H1 (cell line): ENCODE data around the gene THOC6. TPM values are rescaled to one million over a fixed set of nuclear protein-coding genes. Genes with fewer than 3 reads are reported as not detected.

Experiments
- ASH2L ChIP-seq: fragments of 200-600, 300-600 bp; sonication (generic); IDR thresholded peaks from one replicate; pipeline ENCODE4 v1.7.1; 2017; ENCODE audit warnings: low read length
- CBX5 ChIP-seq: fragments of 300-800, 300-1000 bp; sonication (generic); IDR thresholded peaks from 2 replicates; pipeline ENCODE4 v1.7.1; 2016; ENCODE audit warnings: antibody characterized with exemption, low read length, low read depth
- CHD2 ChIP-seq: IDR thresholded peaks from 2 replicates; pipeline ENCODE4 v1.6.1; 2012; ENCODE audit warnings: low read length, improper control_type of control experiment
- CTBP2 ChIP-seq: IDR thresholded peaks from 2 replicates; pipeline ENCODE4 v1.7.0; 2011; ENCODE audit warnings: borderline replicate concordance, mild to moderate bottlenecking, moderate library complexity, mixed read lengths, low read length; ENCODE audit not compliant: insufficient read depth, insufficient read length
- CTCF ChIP-seq, 3 experiments: IDR thresholded peaks; 1 replicate in 2 of 3; 2 replicates in 1 of 3; pipeline versions ENCODE4 v1.5.1 to v1.6.1; 2011; ENCODE audit warnings: low read length in 3 of 3, mild to moderate bottlenecking in 3 of 3, inconsistent platforms in 2 of 3, low read depth in 1 of 3, moderate library complexity in 1 of 3; ENCODE audit not compliant: insufficient read depth in 1 of 3; ENCODE audit errors: control extremely low read depth in 1 of 3
- EGR1 ChIP-seq: IDR thresholded peaks from 2 replicates; pipeline ENCODE4 v1.6.1; 2011; ENCODE audit warnings: low read depth, low read length, borderline replicate concordance
- FOSL1 ChIP-seq: IDR thresholded peaks from 2 replicates; pipeline ENCODE4 v1.6.1; 2011; ENCODE audit warnings: mild to moderate bottlenecking, low read depth, low read length, moderate library complexity; ENCODE audit not compliant: insufficient read depth
- GTF2F1 ChIP-seq: IDR thresholded peaks from 2 replicates; pipeline ENCODE4 v1.6.1; 2012; ENCODE audit warnings: low read depth, low read length, improper control_type of control experiment, borderline replicate concordance
- JUN ChIP-seq: IDR thresholded peaks from 2 replicates; pipeline ENCODE4 v1.6.1; 2011; ENCODE audit warnings: low read depth, mild to moderate bottlenecking, improper control_type of control experiment, low read length
- JUND ChIP-seq: IDR thresholded peaks from 2 replicates; pipeline ENCODE4 v1.6.1; 2011; ENCODE audit warnings: mild to moderate bottlenecking, improper control_type of control experiment, low read length
- KDM5A ChIP-seq: fragments of 200-600 bp; IDR thresholded peaks from 2 replicates; pipeline ENCODE4 v1.7.1; 2012; ENCODE audit warnings: mild to moderate bottlenecking, low read length, inconsistent platforms, mixed read lengths
- MAFK ChIP-seq: IDR thresholded peaks from 2 replicates; pipeline ENCODE4 v1.6.1; 2012; ENCODE audit warnings: low read depth, mild to moderate bottlenecking, improper control_type of control experiment, low read length
- NANOG ChIP-seq: IDR thresholded peaks from 2 replicates; pipeline ENCODE4 v1.6.1; 2011; ENCODE audit warnings: low read length, low read depth, mild to moderate bottlenecking, inconsistent platforms; ENCODE audit not compliant: insufficient read depth, poor library complexity, severe bottlenecking
- PHF8 ChIP-seq: fragments of 200-600 bp; sonication (generic); conservative IDR thresholded peaks from 2 replicates; pipeline ENCODE4 v1.7.1; 2012; ENCODE audit warnings: low read depth, mild to moderate bottlenecking, inconsistent platforms, low read length, moderate library complexity
- POLR2A ChIP-seq, 2 experiments: IDR thresholded peaks; 1 replicate in 1 of 2; 2 replicates in 1 of 2; pipeline ENCODE4 v1.6.1; 2011; ENCODE audit warnings: low read depth in 2 of 2, low read length in 2 of 2, mild to moderate bottlenecking in 2 of 2; ENCODE audit errors: control extremely low read depth in 1 of 2
- RXRA ChIP-seq: IDR thresholded peaks from 2 replicates; pipeline ENCODE4 v1.6.1; 2011; ENCODE audit warnings: low read depth, mild to moderate bottlenecking, low read length, moderate library complexity; ENCODE audit not compliant: insufficient read depth
- SAP30 ChIP-seq: fragments of 300-600 bp; sonication (generic); IDR thresholded peaks from 2 replicates; pipeline ENCODE4 v1.7.1; 2012; ENCODE audit warnings: low read length, moderate library complexity, mild to moderate bottlenecking, inconsistent platforms; ENCODE audit not compliant: insufficient read depth, insufficient replicate concordance
- SIN3A ChIP-seq, 2 experiments: IDR thresholded peaks in 1 of 2; conservative IDR thresholded peaks in 1 of 2; 2 replicates each; pipeline ENCODE4 v1.6.1; 2011 to 2012; ENCODE audit warnings: low read length in 2 of 2, improper control_type of control experiment in 1 of 2, low read depth in 1 of 2, mild to moderate bottlenecking in 1 of 2
- SP2 ChIP-seq: IDR thresholded peaks from 2 replicates; pipeline ENCODE4 v1.6.1; 2012; ENCODE audit warnings: mild to moderate bottlenecking, low read length, inconsistent platforms
- TAF7 ChIP-seq: optimal IDR thresholded peaks from 2 replicates; pipeline ENCODE3; 2011; ENCODE audit warnings: low read depth, mild to moderate bottlenecking, inconsistent platforms, low read length, moderate library complexity, borderline replicate concordance
- TCF12 ChIP-seq: IDR thresholded peaks from 2 replicates; pipeline ENCODE4 v1.6.1; 2011; ENCODE audit warnings: low read depth, mild to moderate bottlenecking, low read length
- USF2 ChIP-seq: IDR thresholded peaks from 2 replicates; pipeline ENCODE4 v1.6.1; 2011; ENCODE audit warnings: low read length, improper control_type of control experiment
- polyA plus RNA-seq, 7 experiments: library from polyadenylated mRNA; depleted of rRNA in 3 of 7; stranded (reverse) in 5 of 7; unstranded in 2 of 7; fragments of >200 nt in 5 of 7; fragments of 200-250 nt in 2 of 7; gene quantifications; 1 replicate in 5 of 7; 2 replicates in 1 of 7; 4 replicates in 1 of 7; pipeline versions ENCODE4 v1.2.1 to v1.2.3, GENCODE V29; 2011 to 2013; ENCODE audit warnings: missing spikeins in 2 of 7, mixed read lengths in 2 of 7
- total RNA-seq: library from RNA; stranded (reverse); fragmentation: NEBNext Ultra II Directional; extraction: Animal tissue kit (Norgen Biotek cat#: 25700); gene quantifications from 2 replicates; pipeline ENCODE4 v1.2.1, GENCODE V29; 2021

Gene THOC6
- total and polyA plus RNA-seq, 2 of the 8 experiments (the other 6 are each of a cell fraction or from before 2014, with no cell fraction given), result 78.5 to 111 TPM

GRCh38 chr16:3020247-3020603 is 3.6 kb upstream of the THOC6 start, which contains the start of gene TNFRSF12A (continued):
- TF ChIP-seq TCF12 (no peak), FOSL1 (0 out of 2 replicates have a peak, but pooled peaks have one; percentile 26), USF2 (no peak), SP2 (no peak), KDM5A (no peak), EGR1 (peak; percentile 96), JUN (no peak), RXRA (no peak), JUND (no peak), GTF2F1 (no peak), TAF7 (peak; percentile 79), CHD2 (0 out of 2 replicates have a peak, but pooled peaks have one; percentile 13), SAP30 (no peak), PHF8 (peak; percentile 81), SIN3A (conservative IDR thresholded peaks at IDR 0.05 in 1 of 2, IDR thresholded peaks at IDR 0.05 in 1 of 2; ENCODE audit: low read depth in 1 of 2, low read length in 2 of 2) (peak in 1 of 2 experiments; percentile 72; a peak in 1 of 4 replicates), CTCF (IDR thresholded peaks at IDR 0.05; ENCODE audit: control extremely low read depth in 1 of 3, insufficient read depth in 1 of 3, low read depth in 1 of 3, low read length in 3 of 3) (peak in 1 of 3 experiments; percentile 3; a peak in 1 of 4 replicates), POLR2A (IDR thresholded peaks at IDR 0.05; ENCODE audit: control extremely low read depth in 1 of 2, low read depth in 2 of 2, low read length in 2 of 2) (peak; percentile 19 to 68; a peak in 2 of 3 replicates), ASH2L (no peak), MAFK (no peak), NANOG (peak; percentile 21), CBX5 (no peak), CTBP2 (no peak)
